Measurements from ENCODE around the gene ARID1B. TPM values are rescaled to one million over a fixed set of nuclear protein-coding genes. Genes with fewer than 3 reads are reported as not detected.

Gene ARID1B
- total and polyA plus RNA-seq, 2 donors, result 36.2 to 213 TPM

- Histone ChIP-seq H3K36me3 (ENCODE audit: insufficient read depth) (no peaks in the 10 kb centered on the region), H3K4me1 (ENCODE audit: insufficient read depth) (no peaks in the 10 kb centered on the region), H3K4me3 (ENCODE audit: low read depth, low read length) (no peak overlapping the region), H3K27ac (ENCODE audit: low read depth) (no peak overlapping the region)
- no peak for DNase-seq (ENCODE audit: extremely low spot score)
- WGBS, result 94% methylated on average over 12 of the region's 12 CpGs
Observed at GRCh38 chr6:157167837-157168236, 390.7 kb downstream of the ARID1B start.

GRCh38 chr6:157168471-157168870 is 391.3 kb downstream of the ARID1B start:
- WGBS, result 94% methylated on average over 6 of the region's 6 CpGs
- Histone ChIP-seq H3K4me1 (ENCODE audit: insufficient read depth) (no peaks in the 10 kb centered on the region), H3K36me3 (ENCODE audit: insufficient read depth) (no peaks in the 10 kb centered on the region)

GRCh38 chr6:157169226-157169625 is 392.0 kb downstream of the ARID1B start:
- WGBS, result 64% methylated on average over 3 of the region's 3 CpGs
- Histone ChIP-seq H3K36me3 (ENCODE audit: insufficient read depth) (no peaks in the 10 kb centered on the region), H3K4me3 (ENCODE audit: low read depth, low read length) (no peak overlapping the region), H3K4me1 (ENCODE audit: insufficient read depth) (no peaks in the 10 kb centered on the region), H3K27ac (ENCODE audit: low read depth) (no peak overlapping the region)
- no peak for DNase-seq (ENCODE audit: extremely low spot score)

More at GRCh38 chr6:157168471-157168870, 391.3 kb downstream of the ARID1B start:
- no peak for DNase-seq (ENCODE audit: extremely low spot score)
- Histone ChIP-seq H3K27ac (ENCODE audit: low read depth) (no peak overlapping the region), H3K4me3 (ENCODE audit: low read depth, low read length) (no peak overlapping the region)

GRCh38 chr6:157169656-157170055 is 392.5 kb downstream of the ARID1B start:
- H3K36me3 ChIP-seq (ENCODE audit: insufficient read depth), result no peaks in the 10 kb centered on the region
- H3K4me1 ChIP-seq (ENCODE audit: insufficient read depth), result no peaks in the 10 kb centered on the region
- no peak overlapping the region for H3K4me3 ChIP-seq (ENCODE audit: low read depth, low read length)
- 65% methylated on average over 5 of the region's 5 CpGs for WGBS
- no peak for DNase-seq (ENCODE audit: extremely low spot score)
- no peak overlapping the region for H3K27ac ChIP-seq (ENCODE audit: low read depth)

- DNase-seq (ENCODE audit: extremely low spot score), result no peak
- 95% methylated on average over 9 of the region's 9 CpGs for WGBS
- Histone ChIP-seq H3K4me1 (ENCODE audit: insufficient read depth) (no peaks in the 10 kb centered on the region), H3K27ac (ENCODE audit: low read depth) (no peak overlapping the region), H3K4me3 (ENCODE audit: low read depth, low read length) (no peak overlapping the region), H3K36me3 (ENCODE audit: insufficient read depth) (no peaks in the 10 kb centered on the region)
Observed at GRCh38 chr6:157170535-157170934, 393.4 kb downstream of the ARID1B start.

GRCh38 chr6:157171801-157172200 is 394.6 kb downstream of the ARID1B start:
- Histone ChIP-seq H3K27ac (ENCODE audit: low read depth) (no peak overlapping the region), H3K4me3 (ENCODE audit: low read depth, low read length) (no peak overlapping the region), H3K36me3 (ENCODE audit: insufficient read depth) (no peaks in the 10 kb centered on the region), H3K4me1 (ENCODE audit: insufficient read depth) (no peaks in the 10 kb centered on the region)
- DNase-seq (ENCODE audit: extremely low spot score), result no peak
- WGBS, result 96% methylated on average over 7 of the region's 7 CpGs

GRCh38 chr6:157172231-157172701 is 395.1 kb downstream of the ARID1B start:
- Histone ChIP-seq H3K36me3 (ENCODE audit: insufficient read depth) (no peaks in the 10 kb centered on the region), H3K4me3 (ENCODE audit: low read depth, low read length) (no peak overlapping the region), H3K27ac (ENCODE audit: low read depth) (no peak overlapping the region), H3K4me1 (ENCODE audit: insufficient read depth) (no peaks in the 10 kb centered on the region)
- DNase-seq (ENCODE audit: extremely low spot score), result no peak
- 78% methylated on average over 8 of the region's 8 CpGs for WGBS

GRCh38 chr6:157172830-157173536 is 395.8 kb downstream of the ARID1B start:
- no peak for DNase-seq (ENCODE audit: extremely low spot score)
- Histone ChIP-seq H3K36me3 (ENCODE audit: insufficient read depth) (no peaks in the 10 kb centered on the region), H3K4me3 (ENCODE audit: low read depth, low read length) (no peak overlapping the region), H3K4me1 (ENCODE audit: insufficient read depth) (no peaks in the 10 kb centered on the region), H3K27ac (ENCODE audit: low read depth) (no peak overlapping the region)
- WGBS, result 91% methylated on average over 5 of the region's 5 CpGs

- H3K4me1 ChIP-seq (ENCODE audit: insufficient read depth), result no peaks in the 10 kb centered on the region
- H3K4me3 ChIP-seq (ENCODE audit: low read depth, low read length), result no peak overlapping the region
- DNase-seq (ENCODE audit: extremely low spot score), result no peak
- H3K36me3 ChIP-seq (ENCODE audit: insufficient read depth), result no peaks in the 10 kb centered on the region
- H3K27ac ChIP-seq (ENCODE audit: low read depth), result no peak overlapping the region
- WGBS, result 82% methylated on average over 8 of the region's 8 CpGs
Observed at GRCh38 chr6:157173776-157174175, 396.6 kb downstream of the ARID1B start.

- DNase-seq (ENCODE audit: extremely low spot score), result no peak
- no peaks in the 10 kb centered on the region for H3K36me3 ChIP-seq (ENCODE audit: insufficient read depth)
- no peaks in the 10 kb centered on the region for H3K4me1 ChIP-seq (ENCODE audit: insufficient read depth)
- H3K4me3 ChIP-seq (ENCODE audit: low read depth, low read length), result no peak overlapping the region
- H3K27ac ChIP-seq (ENCODE audit: low read depth), result no peak overlapping the region
Observed at GRCh38 chr6:157174731-157175130, 397.6 kb downstream of the ARID1B start.

- Histone ChIP-seq H3K27ac (ENCODE audit: low read depth) (no peak overlapping the region), H3K4me3 (ENCODE audit: low read depth, low read length) (no peak overlapping the region), H3K4me1 (ENCODE audit: insufficient read depth) (no peaks in the 10 kb centered on the region), H3K36me3 (ENCODE audit: insufficient read depth) (no peaks in the 10 kb centered on the region)
- WGBS, result 92% methylated on average over 15 of the region's 15 CpGs
- no peak for DNase-seq (ENCODE audit: extremely low spot score)
Observed at GRCh38 chr6:157177731-157178336, 400.7 kb downstream of the ARID1B start.

- WGBS, result 93% methylated on average over 5 of the region's 5 CpGs
- Histone ChIP-seq H3K27ac (ENCODE audit: low read depth) (no peak overlapping the region), H3K4me1 (ENCODE audit: insufficient read depth) (no peaks in the 10 kb centered on the region), H3K36me3 (ENCODE audit: insufficient read depth) (no peaks in the 10 kb centered on the region), H3K4me3 (ENCODE audit: low read depth, low read length) (no peak overlapping the region)
- no peak for DNase-seq (ENCODE audit: extremely low spot score)
Observed at GRCh38 chr6:157181649-157182048, 404.5 kb downstream of the ARID1B start.

GRCh38 chr6:157182503-157183264 is 405.5 kb downstream of the ARID1B start:
- Histone ChIP-seq H3K4me3 (ENCODE audit: low read depth, low read length) (no peak overlapping the region), H3K36me3 (ENCODE audit: insufficient read depth) (no peaks in the 10 kb centered on the region), H3K4me1 (ENCODE audit: insufficient read depth) (no peaks in the 10 kb centered on the region), H3K27ac (ENCODE audit: low read depth) (no peak overlapping the region)
- WGBS, result 83% methylated on average over 15 of the region's 15 CpGs
- no peak for DNase-seq (ENCODE audit: extremely low spot score)

Measured in urinary bladder (tissue), 4 donors.